OCI-LY3 (cell line): ENCODE results near the gene CASZ1.

ENCODE experiments used
- H2AFZ ChIP-seq: fragments of 200-600, 300-600 bp; shearing (Covaris generic); 2 replicates; pipeline ENCODE4 v1.6.0; 2014; ENCODE audit warnings: antibody characterized with exemption, low read depth, low read length
- H3K27ac ChIP-seq: fragments of 200-600, 300-600 bp; sonication (generic); 2 replicates; pipeline ENCODE4 v1.5.1; 2014; ENCODE audit warnings: mild to moderate bottlenecking, low read length, moderate library complexity, mixed read lengths
- H3K27me3 ChIP-seq: fragments of 200-600, 300-600 bp; sonication (generic); 2 replicates; pipeline ENCODE4 v1.6.1; 2014; ENCODE audit warnings: low read depth, low read length, mixed read lengths
- H3K36me3 ChIP-seq: fragments of 200-600, 300-600 bp; sonication (generic); replicated peaks from 2 replicates; pipeline ENCODE3; 2014; ENCODE audit warnings: low read depth, low read length, mixed read lengths
- H3K4me1 ChIP-seq: fragments of 300-600, 200-600 bp; sonication (generic); 2 replicates; pipeline ENCODE4 v1.6.1; 2014; ENCODE audit warnings: low read length, mixed read lengths
- H3K4me2 ChIP-seq: fragments of 200-600, 300-600 bp; sonication (generic); 2 replicates; pipeline ENCODE4 v1.6.1; 2014; ENCODE audit warnings: low read length, mixed read lengths
- H3K4me3 ChIP-seq: fragments of 300-600, 200-600 bp; sonication (generic); 2 replicates; pipeline ENCODE4 v1.5.1; 2014; ENCODE audit warnings: antibody characterized with exemption, mild to moderate bottlenecking, low read length, moderate library complexity
- H3K79me2 ChIP-seq: fragments of 300-600, 200-600 bp; shearing (Covaris generic); 2 replicates; pipeline ENCODE4 v1.6.1; 2014; ENCODE audit warnings: mild to moderate bottlenecking, low read length, mixed read lengths
- H3K9ac ChIP-seq: fragments of 300-600, 200-600 bp; shearing (Covaris generic); 2 replicates; pipeline ENCODE4 v1.6.0; 2014; ENCODE audit warnings: mild to moderate bottlenecking, low read length, moderate library complexity
- H3K9me3 ChIP-seq: fragments of 200-600, 300-600 bp; shearing (Covaris generic); 2 replicates; pipeline ENCODE4 v1.6.1; 2014; ENCODE audit warnings: low read length, mixed read lengths; ENCODE audit not compliant: insufficient read depth
- H4K20me1 ChIP-seq: fragments of 200-600, 300-600 bp; sonication (generic); 2 replicates; pipeline ENCODE4 v1.6.1; 2016; ENCODE audit warnings: low read length, mixed read lengths; ENCODE audit not compliant: insufficient read depth
- EZH2phosphoT487 ChIP-seq: fragments of 200-600 bp; shearing (Covaris generic); IDR thresholded peaks from 2 replicates; pipeline ENCODE4 v1.6.1; 2018; ENCODE audit warnings: antibody characterized with exemption, mixed run types, low read depth
- TF ChIP-seq, protein P1 (sequence below): fragments of 200-600, 300-600 bp; sonication (generic); IDR thresholded peaks from 2 replicates; pipeline ENCODE4 v1.5.1; 2014; ENCODE audit warnings: antibody characterized with exemption, low read length, low read depth

The CASZ1 gene

GRCh38 chr1:10829965-10830515 lies 33.6 kb upstream of the CASZ1 start:
- Histone ChIP-seq H2AFZ (no peak overlapping the region), H3K27ac (no peak overlapping the region), H3K9ac (no peak overlapping the region)

GRCh38 chr1:10829067-10829818 lies 32.8 kb upstream of the CASZ1 start:
- H3K79me2 ChIP-seq, result no peaks in the 10 kb centered on the region
- no peak overlapping the region for H3K27ac ChIP-seq
- no peak overlapping the region for H3K4me3 ChIP-seq
- no peak overlapping the region for H2AFZ ChIP-seq
- no peaks in the 10 kb centered on the region for H3K36me3 ChIP-seq
- TF ChIP-seq EZH2phosphoT487, result no peak
- TF ChIP-seq, protein P1, sequence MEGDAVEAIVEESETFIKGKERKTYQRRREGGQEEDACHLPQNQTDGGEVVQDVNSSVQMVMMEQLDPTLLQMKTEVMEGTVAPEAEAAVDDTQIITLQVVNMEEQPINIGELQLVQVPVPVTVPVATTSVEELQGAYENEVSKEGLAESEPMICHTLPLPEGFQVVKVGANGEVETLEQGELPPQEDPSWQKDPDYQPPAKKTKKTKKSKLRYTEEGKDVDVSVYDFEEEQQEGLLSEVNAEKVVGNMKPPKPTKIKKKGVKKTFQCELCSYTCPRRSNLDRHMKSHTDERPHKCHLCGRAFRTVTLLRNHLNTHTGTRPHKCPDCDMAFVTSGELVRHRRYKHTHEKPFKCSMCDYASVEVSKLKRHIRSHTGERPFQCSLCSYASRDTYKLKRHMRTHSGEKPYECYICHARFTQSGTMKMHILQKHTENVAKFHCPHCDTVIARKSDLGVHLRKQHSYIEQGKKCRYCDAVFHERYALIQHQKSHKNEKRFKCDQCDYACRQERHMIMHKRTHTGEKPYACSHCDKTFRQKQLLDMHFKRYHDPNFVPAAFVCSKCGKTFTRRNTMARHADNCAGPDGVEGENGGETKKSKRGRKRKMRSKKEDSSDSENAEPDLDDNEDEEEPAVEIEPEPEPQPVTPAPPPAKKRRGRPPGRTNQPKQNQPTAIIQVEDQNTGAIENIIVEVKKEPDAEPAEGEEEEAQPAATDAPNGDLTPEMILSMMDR, result no peak
- H3K4me2 ChIP-seq, result no peak overlapping the region
- no peaks in the 10 kb centered on the region for H3K9me3 ChIP-seq
- H4K20me1 ChIP-seq, result no peaks in the 10 kb centered on the region
- no peak overlapping the region for H3K9ac ChIP-seq
- no peaks in the 10 kb centered on the region for H3K4me1 ChIP-seq
- H3K27me3 ChIP-seq, result no peaks in the 10 kb centered on the region

More at GRCh38 chr1:10829965-10830515, 33.6 kb upstream of the CASZ1 start:
- Histone ChIP-seq H3K9me3 (no peaks in the 10 kb centered on the region), H4K20me1 (no peaks in the 10 kb centered on the region), H3K36me3 (no peaks in the 10 kb centered on the region), H3K79me2 (no peaks in the 10 kb centered on the region), H3K4me1 (no peaks in the 10 kb centered on the region), H3K4me3 (no peak overlapping the region), H3K4me2 (no peak overlapping the region), H3K27me3 (no peaks in the 10 kb centered on the region)
- TF ChIP-seq, protein P1, result no peak
- TF ChIP-seq EZH2phosphoT487, result no peak

DNA sequence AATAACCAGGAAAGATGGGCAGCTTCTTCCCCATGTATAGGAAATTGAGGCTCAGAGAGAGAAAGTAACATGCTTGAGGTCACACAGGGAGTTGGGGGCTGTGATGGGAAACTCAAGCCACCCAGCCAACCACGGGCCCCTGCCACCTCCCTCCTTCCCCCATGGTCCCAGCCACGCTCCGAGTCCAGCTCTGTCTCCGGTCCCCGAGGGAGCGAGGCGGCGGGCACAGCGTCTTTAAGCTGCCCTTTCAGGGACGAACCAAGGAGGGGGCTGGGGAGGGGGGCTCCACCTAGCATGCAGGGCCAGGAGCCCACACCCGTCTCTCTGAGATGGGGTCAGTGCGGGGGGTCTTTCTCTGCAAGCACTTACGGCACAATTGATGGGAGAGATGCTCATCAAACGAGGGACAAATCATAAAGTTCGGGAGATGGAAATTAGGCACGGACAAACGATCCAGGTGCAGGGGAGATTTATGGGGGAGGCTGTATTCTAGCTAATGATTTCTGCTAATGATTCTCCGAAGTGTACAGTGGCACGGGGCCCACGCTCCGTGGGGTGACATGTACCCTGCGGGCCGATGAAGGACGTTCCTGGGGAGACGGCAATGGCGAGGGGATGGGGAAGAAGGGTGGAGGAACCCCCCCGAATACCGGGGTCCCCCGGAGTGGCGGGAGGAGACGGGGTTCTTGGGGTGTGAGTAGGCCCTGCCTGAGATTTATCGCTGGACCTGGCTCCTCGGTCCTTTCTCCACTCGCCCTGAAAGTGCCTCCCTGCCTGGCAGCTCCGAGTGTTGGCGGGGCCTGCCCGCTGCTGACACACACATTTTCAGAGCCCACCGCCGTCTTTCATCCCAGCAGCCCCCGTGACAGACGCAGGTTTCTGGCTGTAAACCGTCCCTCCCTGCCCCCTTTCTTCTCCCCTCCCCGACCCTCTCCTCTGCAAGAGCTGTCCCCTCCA lies 31.2 kb upstream of the CASZ1 start:
- Histone ChIP-seq H3K4me3 (no peak overlapping the region), H3K27me3 (no peaks in the 10 kb centered on the region), H4K20me1 (no peaks in the 10 kb centered on the region), H3K4me1 (no peaks in the 10 kb centered on the region), H3K36me3 (no peaks in the 10 kb centered on the region), H3K27ac (no peak overlapping the region), H2AFZ (no peak overlapping the region), H3K79me2 (no peaks in the 10 kb centered on the region), H3K4me2 (no peak overlapping the region), H3K9me3 (no peaks in the 10 kb centered on the region), H3K9ac (no peak overlapping the region)
- TF ChIP-seq EZH2phosphoT487, result no peak
- TF ChIP-seq, protein P1, result no peak

GRCh38 chr1:10825592-10825991 lies 29.1 kb upstream of the CASZ1 start:
- Histone ChIP-seq H3K4me1 (no peaks in the 10 kb centered on the region), H3K27me3 (no peaks in the 10 kb centered on the region)

More at GRCh38 chr1:10825592-10825991, 29.1 kb upstream of the CASZ1 start:
- H3K36me3 ChIP-seq, result no peaks in the 10 kb centered on the region
- no peak overlapping the region for H3K27ac ChIP-seq
- H3K9ac ChIP-seq, result no peak overlapping the region
- no peak overlapping the region for H3K4me2 ChIP-seq
- TF ChIP-seq EZH2phosphoT487, result no peak
- TF ChIP-seq, protein P1, result no peak
- no peaks in the 10 kb centered on the region for H4K20me1 ChIP-seq
- H2AFZ ChIP-seq, result no peak overlapping the region
- H3K79me2 ChIP-seq, result no peaks in the 10 kb centered on the region
- no peak overlapping the region for H3K4me3 ChIP-seq
- H3K9me3 ChIP-seq, result no peaks in the 10 kb centered on the region
